Inferior parietal cortex (tissue), 1 donor: ENCODE data around the gene SLC16A3.
"Not testable (repeated sequence)": the region's sequence is repeated elsewhere in the genome, so short reads cannot be mapped to it uniquely, and the experiment has no call there.

Experiments
- DNase-seq: peaks from one replicate; pipeline ENCODE4 v3.0.0-alpha.2; 2016; ENCODE audit errors: extremely low spot score

Gene SLC16A3

GRCh38 chr17:82246365-82247181, 17.7 kb downstream of the SLC16A3 start:
- DNase-seq: no peak

GRCh38 chr17:82247182-82247823, 18.5 kb downstream of the SLC16A3 start:
- DNase-seq: no peak

DNA sequence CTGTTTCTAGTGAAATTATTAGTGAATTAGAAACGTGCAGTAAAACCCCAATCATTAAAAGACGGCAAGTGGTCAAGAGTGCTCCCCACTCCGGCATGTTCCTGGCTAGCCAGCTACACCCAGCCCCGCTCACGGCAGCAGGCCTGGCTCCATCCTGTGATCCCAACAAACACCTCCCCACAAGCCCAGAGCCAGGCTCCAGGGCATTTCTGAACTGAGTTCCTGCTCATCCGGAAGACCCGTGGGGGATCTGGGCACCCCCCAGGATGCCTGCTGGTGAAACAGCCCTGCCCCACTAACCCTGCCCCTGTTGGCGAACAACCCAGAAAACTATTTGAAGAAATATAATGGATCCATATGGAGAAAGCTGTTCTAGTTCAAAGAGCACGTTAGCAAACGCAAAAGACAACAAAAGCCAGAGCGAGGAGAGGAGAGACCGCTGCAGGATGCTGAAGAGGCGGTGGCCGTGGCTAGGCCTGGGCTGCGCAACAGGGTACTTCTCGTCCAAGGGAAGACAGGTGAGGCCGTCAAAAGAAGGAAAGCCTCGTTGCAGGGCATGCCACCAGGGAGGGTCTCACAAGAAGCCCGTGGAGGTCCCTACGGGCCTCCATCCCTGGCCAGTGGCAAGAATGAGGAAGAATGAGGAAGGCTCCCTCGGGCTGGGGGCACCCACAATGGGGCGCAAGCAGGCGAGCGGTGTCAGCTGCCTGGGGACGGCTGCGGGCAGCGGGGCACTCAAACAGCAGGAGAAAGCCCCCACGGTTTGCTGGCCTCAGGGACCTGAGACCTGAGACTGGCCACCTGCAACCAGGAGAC, 19.2 kb downstream of the SLC16A3 start:
- DNase-seq: no peak

GRCh38 chr17:82248815-82249674, 20.2 kb downstream of the SLC16A3 start:
- no peak for DNase-seq

GRCh38 chr17:82249896-82250581, 21.2 kb downstream of the SLC16A3 start:
- DNase-seq: no peak

GRCh38 chr17:82250868-82251500, 22.1 kb downstream of the SLC16A3 start:
- no peak for DNase-seq

GRCh38 chr17:82252511-82253178, 23.8 kb downstream of the SLC16A3 start:
- DNase-seq: no peak

DNA sequence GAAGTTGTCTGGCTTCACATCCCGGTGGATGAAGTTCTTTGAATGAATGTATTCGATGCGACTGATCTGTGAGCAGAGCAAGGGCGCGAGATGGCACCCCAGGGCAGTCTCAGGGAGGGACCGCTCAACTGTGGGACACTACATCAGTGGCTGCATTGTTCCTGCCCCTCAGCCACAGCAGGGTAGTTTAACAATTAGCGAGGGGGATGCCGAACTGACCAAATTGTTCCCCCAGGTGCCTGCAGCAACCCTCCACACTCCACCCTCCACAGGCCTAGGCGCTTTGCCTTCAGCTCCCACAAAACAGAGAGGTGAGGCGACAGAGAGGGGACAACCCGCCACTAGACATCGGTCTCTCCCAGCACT, 24.3 kb downstream of the SLC16A3 start:
- DNase-seq: no peak

DNA sequence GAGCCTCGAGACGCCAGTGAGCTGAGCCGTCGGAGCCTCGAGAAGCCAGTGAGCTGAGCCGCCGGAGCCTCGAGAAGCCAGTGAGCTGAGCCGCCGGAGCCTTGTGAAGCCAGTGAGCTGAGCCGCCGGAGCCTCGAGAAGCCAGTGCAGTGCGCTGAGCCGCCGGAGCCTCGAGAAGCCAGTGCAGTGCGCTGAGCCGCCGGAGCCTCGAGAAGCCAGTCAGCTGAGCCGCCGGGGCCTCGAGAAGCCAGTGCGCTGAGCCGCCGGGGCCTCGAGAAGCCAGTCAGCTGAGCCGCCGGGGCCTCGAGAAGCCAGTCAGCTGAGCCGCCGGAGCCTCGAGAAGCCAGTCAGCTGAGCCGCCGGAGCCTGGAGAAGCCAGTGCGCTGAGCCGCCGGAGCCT, 25.3 kb downstream of the SLC16A3 start:
- DNase-seq: not testable (repeated sequence)

DNA sequence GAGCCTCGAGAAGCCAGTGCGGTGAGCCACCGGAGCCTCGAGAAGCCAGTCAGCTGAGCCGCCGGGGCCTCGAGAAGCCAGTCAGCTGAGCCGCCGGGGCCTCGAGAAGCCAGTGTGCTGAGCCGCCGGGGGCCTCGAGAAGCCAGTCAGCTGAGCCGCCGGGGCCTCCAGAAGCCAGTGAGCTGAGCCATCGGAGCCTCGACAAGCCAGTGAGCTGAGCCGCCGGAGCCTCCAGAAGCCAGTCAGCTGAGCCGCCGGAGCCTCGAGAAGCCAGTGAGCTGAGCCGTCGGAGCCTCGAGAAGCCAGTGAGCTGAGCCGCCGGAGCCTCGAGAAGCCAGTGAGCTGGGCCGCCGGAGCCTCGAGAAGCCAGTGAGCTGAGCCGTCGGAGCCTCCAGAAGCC, 25.9 kb downstream of the SLC16A3 start:
- not testable (repeated sequence) for DNase-seq

GRCh38 chr17:82255402-82255972, 26.6 kb downstream of the SLC16A3 start:
- no peak for DNase-seq

DNA sequence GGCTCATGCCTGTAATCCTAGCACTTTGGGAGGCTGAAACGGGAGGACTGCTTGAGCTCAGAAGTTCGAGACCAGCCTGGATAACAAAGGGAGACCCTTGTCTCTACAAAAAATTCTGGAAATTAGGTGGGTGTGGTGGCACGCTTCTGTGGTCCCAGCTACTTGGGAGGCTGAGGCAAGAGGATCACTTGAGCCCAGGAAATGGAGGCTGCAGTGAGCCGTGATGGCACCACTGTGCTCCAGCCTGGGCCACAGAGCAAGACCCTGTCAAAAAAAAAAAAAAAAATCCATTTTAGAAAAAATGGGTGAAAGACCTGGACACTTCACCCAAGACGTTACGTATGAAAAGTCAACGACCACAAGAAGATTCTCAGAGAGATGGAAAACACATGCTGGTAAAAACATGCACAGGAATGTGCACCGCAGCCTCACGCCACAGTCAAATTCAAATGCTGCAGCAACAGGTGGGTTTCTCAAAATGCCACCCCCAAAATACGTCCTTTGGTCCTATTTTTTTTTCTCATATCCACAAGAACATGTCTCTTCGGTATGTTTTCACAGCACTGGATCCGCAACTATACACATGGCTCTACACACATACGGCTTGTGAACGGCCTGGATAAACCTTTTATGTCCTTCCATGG, 27.5 kb downstream of the SLC16A3 start:
- no peak for DNase-seq

GRCh38 chr17:82257473-82257872, 28.6 kb downstream of the SLC16A3 start:
- no peak for DNase-seq

DNA sequence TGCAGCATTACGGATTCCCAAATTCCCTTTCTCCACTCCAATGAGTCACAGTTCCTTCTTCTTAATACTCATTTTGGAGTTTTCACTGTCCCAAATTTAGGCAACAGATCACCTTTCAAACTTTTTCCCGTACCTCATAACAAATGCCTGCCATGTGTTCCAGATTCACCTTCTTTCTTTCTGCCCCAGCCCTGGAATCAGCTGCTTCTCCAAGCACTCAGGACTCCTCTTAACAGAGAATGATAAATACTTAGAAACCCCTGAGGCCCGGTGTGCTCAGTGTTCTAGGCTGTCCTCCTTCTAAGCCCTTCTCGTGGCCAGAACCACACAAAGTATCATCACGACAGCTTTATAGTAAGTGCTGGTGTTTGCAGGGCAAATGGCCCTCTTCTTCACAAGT, 29.7 kb downstream of the SLC16A3 start:
- no peak for DNase-seq

DNA sequence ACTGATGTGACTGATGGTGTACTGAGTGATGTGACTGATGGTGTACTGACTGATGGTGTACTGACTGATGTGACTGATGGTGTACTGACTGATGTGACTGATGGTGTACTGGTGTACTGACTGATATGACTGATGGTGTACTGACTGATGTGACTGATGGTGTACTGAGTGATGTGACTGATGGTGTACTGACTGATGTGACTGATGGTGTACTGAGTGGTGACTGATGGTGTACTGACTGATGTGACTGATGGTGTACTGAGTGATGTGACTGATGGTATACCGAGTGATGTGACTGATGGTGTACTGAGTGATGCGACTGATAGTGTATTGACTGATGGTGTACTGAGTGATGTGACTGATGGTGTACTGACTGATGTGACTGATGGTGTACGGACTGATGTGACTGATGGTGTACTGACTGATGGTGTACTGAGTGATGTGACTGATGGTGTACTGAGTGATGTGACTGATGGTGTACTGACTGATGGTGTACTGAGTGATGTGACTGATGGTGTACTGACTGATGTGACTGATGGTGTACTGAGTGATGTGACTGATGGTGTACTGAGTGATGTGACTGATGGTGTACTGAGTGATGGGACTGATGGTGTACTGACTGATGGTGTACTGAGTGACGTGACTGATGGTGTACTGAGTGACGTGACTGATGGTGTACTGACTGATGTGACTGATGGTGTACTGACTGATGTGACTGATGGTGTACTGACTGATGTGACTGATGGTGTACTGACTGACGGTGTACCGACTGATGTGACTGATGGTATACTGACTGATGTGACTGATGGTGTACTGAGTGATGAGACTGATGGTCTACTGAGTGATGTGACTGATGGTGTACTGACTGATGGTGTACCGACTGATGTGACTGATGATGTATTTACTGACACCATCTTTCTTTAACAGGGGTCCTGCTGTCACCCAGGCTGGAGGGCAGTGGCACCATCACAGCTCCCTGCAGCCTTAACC, 31.4 kb downstream of the SLC16A3 start:
- not testable (repeated sequence) for DNase-seq

DNA sequence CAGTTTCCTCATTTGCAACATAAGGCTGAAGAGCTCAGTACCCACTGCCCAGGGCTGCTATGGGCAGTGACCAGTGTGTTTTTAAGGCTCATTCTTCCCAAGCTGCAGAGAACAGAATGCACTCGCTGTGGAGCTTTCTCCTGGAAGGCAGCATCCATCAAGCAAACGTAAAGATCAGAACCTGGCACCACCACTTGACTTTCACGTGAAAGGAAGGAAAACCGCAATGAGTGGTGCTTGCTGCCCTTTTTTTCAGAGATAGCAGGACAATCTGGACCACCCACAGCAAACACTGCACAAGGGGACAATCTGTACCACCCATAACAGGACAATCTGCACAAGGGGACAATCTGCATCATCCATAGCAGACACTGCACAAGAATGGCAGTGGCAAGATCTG, 33.5 kb downstream of the SLC16A3 start:
- no peak for DNase-seq

DNA sequence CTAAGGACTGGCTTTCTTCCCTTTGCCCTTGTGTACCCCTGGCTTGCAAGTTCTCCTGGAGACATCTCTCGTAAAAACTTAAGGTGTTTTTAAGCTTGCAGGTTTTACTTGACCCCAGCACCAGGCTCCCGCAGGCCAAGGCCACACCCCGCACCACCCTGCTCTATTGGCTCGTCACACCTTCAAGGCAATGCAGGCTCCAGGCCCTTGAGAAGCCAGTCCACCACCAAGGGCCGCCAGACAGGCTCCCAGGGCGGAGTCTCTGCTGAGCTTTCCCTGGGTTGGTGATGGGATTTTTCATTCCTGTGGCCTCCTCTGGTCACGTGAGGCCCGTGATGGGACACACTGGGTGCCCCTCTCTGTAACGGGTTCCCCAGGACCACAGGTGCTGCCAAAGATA, 34.8 kb downstream of the SLC16A3 start:
- DNase-seq: no peak

GRCh38 chr17:82266142-82266541, 37.3 kb downstream of the SLC16A3 start:
- no peak for DNase-seq
